Transverse colon (tissue), 4 donors: Measurements from ENCODE around the gene TNFAIP3.

Experiments
- EP300 ChIP-seq: sonication (generic); formaldehyde crosslinking; IDR thresholded peaks from one replicate; pipeline ENCODE4 v1.6.1; 2017; ENCODE audit warnings: antibody characterized with exemption, low read depth
- POLR2A ChIP-seq: fragments of 450-650 bp; IDR thresholded peaks from one replicate; pipeline ENCODE4 v1.6.1; 2016; ENCODE audit warnings: antibody characterized with exemption, mild to moderate bottlenecking, moderate library complexity
- POLR2AphosphoS5 ChIP-seq, 3 donors: sonication (generic); formaldehyde crosslinking; IDR thresholded peaks; one replicate each; pipeline ENCODE4 v1.6.1; 2016; ENCODE audit warnings: antibody characterized with exemption in 3 of 3
- TF ChIP-seq, protein P1 (sequence below), 5 experiments: fragments of 200-600 bp in 3 of 5; fragments of 450-650 bp in 2 of 5; sonication (generic) in 3 of 5; IDR thresholded peaks; 1 replicate in 2 of 5; 2 replicates in 3 of 5; pipeline ENCODE4 v1.5.1; 2016 to 2017; ENCODE audit warnings: antibody characterized with exemption in 5 of 5, inconsistent platforms in 3 of 5, mild to moderate bottlenecking in 2 of 5, moderate library complexity in 1 of 5

GRCh38 chr6:137820952-137821351 is 46.1 kb upstream of the TNFAIP3 start:
- TF ChIP-seq POLR2AphosphoS5 (IDR thresholded peaks at IDR 0.05) = no peak
- TF ChIP-seq EP300 = no peak
- no peak for TF ChIP-seq POLR2A
- TF ChIP-seq, protein P1, sequence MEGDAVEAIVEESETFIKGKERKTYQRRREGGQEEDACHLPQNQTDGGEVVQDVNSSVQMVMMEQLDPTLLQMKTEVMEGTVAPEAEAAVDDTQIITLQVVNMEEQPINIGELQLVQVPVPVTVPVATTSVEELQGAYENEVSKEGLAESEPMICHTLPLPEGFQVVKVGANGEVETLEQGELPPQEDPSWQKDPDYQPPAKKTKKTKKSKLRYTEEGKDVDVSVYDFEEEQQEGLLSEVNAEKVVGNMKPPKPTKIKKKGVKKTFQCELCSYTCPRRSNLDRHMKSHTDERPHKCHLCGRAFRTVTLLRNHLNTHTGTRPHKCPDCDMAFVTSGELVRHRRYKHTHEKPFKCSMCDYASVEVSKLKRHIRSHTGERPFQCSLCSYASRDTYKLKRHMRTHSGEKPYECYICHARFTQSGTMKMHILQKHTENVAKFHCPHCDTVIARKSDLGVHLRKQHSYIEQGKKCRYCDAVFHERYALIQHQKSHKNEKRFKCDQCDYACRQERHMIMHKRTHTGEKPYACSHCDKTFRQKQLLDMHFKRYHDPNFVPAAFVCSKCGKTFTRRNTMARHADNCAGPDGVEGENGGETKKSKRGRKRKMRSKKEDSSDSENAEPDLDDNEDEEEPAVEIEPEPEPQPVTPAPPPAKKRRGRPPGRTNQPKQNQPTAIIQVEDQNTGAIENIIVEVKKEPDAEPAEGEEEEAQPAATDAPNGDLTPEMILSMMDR (IDR thresholded peaks at IDR 0.05) = no peak
